GM20431 (cell line): ENCODE results near the gene EFCAB8.

Experiments
- in situ Hi-C: fragments of 300-500 bp; cut with MseI, MboI; formaldehyde crosslinking; loops from one replicate; pipeline ENCODE4 v1.15.0; 2020; ENCODE audit warnings: low sequenced_read_pairs; ENCODE audit not compliant: unreplicated experiment

The EFCAB8 gene

GRCh38 chr20:32885185-32885584 lies 26.5 kb downstream of the EFCAB8 start:
- in situ Hi-C loops, result loop anchor here (25.0 kb wide), 1 partner anchor 402 kb away; the partner anchor contains the start of gene BPIFB1

GRCh38 chr20:32885952-32886351 lies 27.2 kb downstream of the EFCAB8 start:
- in situ Hi-C loops, result loop anchor here (25.0 kb wide), 1 partner anchor 401 kb away; the partner anchor contains the start of gene BPIFB1

- in situ Hi-C loops, result loop anchor here (25.0 kb wide), 1 partner anchor 401 kb away; the partner anchor contains the start of gene BPIFB1
These were observed 27.9 kb downstream of the EFCAB8 start for GRCh38 chr20:32886652-32887051.

GRCh38 chr20:32887492-32887891 lies 28.8 kb downstream of the EFCAB8 start:
- in situ Hi-C loops, result loop anchor here (25.0 kb wide), 1 partner anchor 400 kb away; the partner anchor contains the start of gene BPIFB1

GRCh38 chr20:32888636-32889035 lies 29.9 kb downstream of the EFCAB8 start:
- in situ Hi-C loops, result loop anchor here (25.0 kb wide), 1 partner anchor 399 kb away; the partner anchor contains the start of gene BPIFB1

GRCh38 chr20:32889281-32889680 lies 30.6 kb downstream of the EFCAB8 start:
- in situ Hi-C loops, result loop anchor here (25.0 kb wide), 1 partner anchor 398 kb away; the partner anchor contains the start of gene BPIFB1

- in situ Hi-C loops, result loop anchor here (25.0 kb wide), 1 partner anchor 396 kb away; the partner anchor contains the start of gene BPIFB1
These were observed 32.8 kb downstream of the EFCAB8 start for GRCh38 chr20:32891491-32891890.

GRCh38 chr20:32891926-32892660 lies 33.4 kb downstream of the EFCAB8 start:
- in situ Hi-C loops, result loop anchor here (25.0 kb wide), 1 partner anchor 395 kb away; the partner anchor contains the start of gene BPIFB1

GRCh38 chr20:32893263-32894025 lies 34.7 kb downstream of the EFCAB8 start:
- in situ Hi-C loops, result loop anchor here (25.0 kb wide), 1 partner anchor 394 kb away; the partner anchor contains the start of gene BPIFB1

GRCh38 chr20:32894026-32894483 lies 35.3 kb downstream of the EFCAB8 start:
- in situ Hi-C loops, result loop anchor here (25.0 kb wide), 1 partner anchor 393 kb away; the partner anchor contains the start of gene BPIFB1

- in situ Hi-C loops, result loop anchor here (25.0 kb wide), 1 partner anchor 392 kb away; the partner anchor contains the start of gene BPIFB1
These were observed 36.1 kb downstream of the EFCAB8 start for GRCh38 chr20:32894711-32895355.

GRCh38 chr20:32896521-32897280 lies 38.0 kb downstream of the EFCAB8 start:
- in situ Hi-C loops, result loop anchor here (25.0 kb wide), 1 partner anchor 391 kb away; the partner anchor contains the start of gene BPIFB1

- in situ Hi-C loops, result loop anchor here (25.0 kb wide), 1 partner anchor 389 kb away; the partner anchor contains the start of gene BPIFB1
These were observed 40.0 kb downstream of the EFCAB8 start for GRCh38 chr20:32898729-32899128.

GRCh38 chr20:32902456-32903420 lies 44.0 kb downstream of the EFCAB8 start:
- in situ Hi-C loops, result loop anchor here (10.0 kb wide), 1 partner anchor 172 kb away; the partner anchor contains the start of gene BPIFB4

- in situ Hi-C loops, result loop anchor here (10.0 kb wide), 1 partner anchor 171 kb away; the partner anchor contains the start of gene BPIFB4
These were observed 45.0 kb downstream of the EFCAB8 start for GRCh38 chr20:32903666-32904175.

- in situ Hi-C loops, result loop anchor here (10.0 kb wide), 1 partner anchor 170 kb away; the partner anchor contains the start of gene BPIFB4
These were observed 46.0 kb downstream of the EFCAB8 start for GRCh38 chr20:32904678-32905077.

GRCh38 chr20:32906200-32906599 lies 47.5 kb downstream of the EFCAB8 start:
- in situ Hi-C loops, result loop anchor here (10.0 kb wide), 1 partner anchor 169 kb away; the partner anchor contains the start of gene BPIFB4
